GM10847 (cell line): ENCODE data around the gene TFAP2B.

Experiments
- POLR2A ChIP-seq: IDR thresholded peaks from 2 replicates; pipeline ENCODE4 v1.6.1; 2011; ENCODE audit not compliant: insufficient read length; ENCODE audit errors: extremely low read depth

TFAP2B gene

DNA sequence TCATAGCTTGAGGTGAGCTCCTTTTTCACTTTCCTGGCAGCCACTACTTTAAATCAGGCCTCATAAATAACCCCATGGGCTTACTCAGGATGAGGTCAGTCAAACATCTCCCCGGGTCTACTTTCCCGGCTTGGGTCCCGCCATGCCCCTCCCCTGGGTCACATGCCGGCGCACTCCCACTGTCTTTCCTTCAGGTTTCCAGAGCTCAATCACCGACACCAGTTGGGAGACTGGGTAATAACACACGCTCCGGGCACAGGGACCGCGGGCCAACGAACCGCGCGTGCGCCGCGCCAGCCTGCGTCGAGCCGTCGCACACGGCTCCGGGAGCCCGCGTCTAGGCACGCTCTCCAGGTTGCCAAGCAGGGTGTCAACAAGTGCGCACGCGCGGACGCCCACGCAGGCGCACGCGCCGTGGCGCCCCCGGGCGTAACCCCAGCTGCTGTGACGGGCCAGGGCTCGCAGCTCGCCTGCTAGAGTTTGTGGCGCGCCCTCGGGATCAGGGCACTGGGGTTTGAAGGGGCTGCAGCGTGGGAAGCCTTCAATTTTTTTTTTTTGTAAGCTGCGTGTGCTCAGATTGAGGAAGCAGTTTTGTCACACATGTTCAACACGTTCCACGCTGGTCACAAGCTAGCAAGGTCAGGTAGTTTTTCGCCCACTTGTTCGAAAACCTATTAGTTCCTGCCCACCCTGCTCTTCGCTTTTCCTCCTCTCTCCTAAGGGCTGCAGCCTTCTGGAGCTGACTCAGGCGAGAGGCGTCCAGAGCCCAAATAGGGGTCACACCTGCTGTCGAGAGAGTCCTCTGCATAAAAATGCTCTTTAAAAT lies 31.8 kb downstream of the TFAP2B start:
- TF ChIP-seq POLR2A, result no peak

DNA sequence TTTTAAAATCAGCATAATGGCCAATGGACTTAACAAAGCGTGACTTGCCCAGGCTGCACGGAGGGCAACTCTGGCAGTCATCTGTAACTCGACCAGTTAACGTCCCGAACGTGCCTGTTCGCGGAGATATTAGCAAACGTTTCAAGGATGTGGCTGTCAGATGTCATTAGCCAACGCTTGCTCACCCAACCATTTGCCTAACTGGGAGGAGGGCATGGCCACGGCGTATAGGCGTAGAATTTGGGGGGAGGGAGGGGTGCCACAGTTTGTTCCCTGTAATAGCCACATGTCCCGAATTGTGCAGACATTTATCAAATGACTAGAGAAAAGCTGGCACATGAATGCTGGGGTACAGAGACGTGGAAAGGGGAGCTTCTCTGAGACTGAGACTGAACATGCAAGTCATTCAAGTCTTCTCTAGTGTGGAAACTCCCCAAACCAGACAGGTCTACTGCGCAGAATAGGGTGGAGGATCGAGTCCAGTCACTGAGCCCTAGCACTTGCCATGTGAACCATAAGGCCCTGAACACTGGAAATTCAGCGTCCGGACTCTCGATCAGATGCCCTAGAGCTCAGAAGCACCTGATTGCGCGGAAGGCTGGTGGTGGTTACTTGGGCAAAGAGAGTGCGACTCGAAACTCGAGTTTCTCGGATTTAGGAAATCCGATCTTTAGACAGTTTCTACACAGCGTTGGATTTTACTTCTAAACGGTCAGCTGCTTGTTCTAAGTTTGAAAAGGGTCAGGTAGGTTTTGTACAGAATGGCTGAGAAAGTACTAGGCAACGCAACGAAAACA lies 32.6 kb downstream of the TFAP2B start:
- TF ChIP-seq POLR2A, result no peak

DNA sequence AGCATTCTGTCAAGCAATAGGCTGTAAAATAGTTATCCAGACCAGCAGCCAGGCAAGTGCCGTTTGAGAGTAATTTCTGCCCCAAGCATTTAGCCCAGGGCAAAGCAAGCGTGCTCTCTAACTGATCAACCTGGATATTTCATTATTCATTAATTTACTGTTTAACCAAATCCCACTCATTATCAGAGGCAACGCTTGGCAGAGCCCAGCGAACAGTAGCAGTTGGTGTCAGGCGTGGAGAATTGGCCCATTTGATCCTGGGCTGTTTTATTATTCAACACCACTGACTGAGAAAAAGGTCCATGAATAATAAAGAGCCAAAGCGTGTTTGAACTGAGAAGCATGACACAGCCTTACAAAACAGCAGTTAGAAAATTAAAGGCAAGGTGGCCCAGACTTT lies 35.3 kb downstream of the TFAP2B start:
- TF ChIP-seq POLR2A, result no peak

DNA sequence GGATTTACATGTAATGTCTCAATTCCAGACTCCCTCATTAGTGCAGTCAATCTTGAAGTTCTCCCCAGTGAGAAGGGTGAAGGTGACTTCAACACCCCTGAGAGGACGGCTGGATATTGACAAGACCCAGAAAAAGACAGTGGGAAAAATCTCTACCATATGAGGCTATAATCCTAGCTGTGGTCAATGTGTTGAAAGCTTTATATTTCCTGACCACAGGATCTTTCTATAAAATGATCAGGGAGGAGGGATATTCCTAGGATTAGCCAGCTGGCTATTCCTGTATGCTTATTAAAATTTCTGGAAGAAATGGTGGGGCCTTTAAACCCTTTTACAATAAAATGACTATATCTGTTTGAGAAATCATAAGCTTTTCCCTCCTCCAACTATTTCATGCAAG lies 43.0 kb downstream of the TFAP2B start:
- no peak for TF ChIP-seq POLR2A

DNA sequence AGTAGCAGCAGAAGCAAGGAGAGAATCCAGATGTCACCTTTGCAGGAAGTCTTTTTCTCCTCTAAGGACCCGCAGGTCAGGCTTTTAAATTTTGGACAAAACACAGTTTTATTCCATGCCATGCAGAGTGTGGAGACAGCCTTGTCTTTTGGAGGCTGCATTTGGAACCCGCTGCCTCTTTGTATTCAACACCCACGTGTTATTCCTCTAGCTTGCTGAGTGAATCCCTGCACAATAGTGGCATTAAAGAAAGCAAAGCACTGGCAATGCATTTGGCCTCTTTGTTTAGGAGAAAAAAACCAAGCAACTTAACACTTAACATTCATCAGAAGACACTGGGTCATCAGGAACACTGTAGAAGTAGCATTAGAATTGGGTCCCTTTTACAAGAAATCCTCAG lies 43.5 kb downstream of the TFAP2B start:
- TF ChIP-seq POLR2A, result no peak

DNA sequence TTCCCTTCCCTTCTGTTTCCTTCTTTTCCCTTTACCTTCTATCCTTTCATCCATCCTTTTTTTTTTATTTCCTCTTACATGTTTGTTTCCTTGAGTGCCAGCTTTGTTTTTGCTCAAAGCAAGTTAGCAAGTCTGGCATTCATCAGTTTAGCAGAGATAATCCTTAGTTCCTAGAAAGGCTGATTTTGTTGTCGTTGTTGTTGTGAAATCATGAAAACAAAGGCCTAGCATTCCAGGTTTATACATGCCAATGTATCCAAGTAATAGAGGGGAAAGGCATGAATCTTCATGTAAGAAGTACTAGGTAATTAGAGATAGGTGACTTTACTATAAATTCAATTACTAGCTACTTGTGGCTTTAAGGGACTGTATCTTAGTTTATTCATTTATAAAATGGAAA lies 45.9 kb downstream of the TFAP2B start:
- no peak for TF ChIP-seq POLR2A

DNA sequence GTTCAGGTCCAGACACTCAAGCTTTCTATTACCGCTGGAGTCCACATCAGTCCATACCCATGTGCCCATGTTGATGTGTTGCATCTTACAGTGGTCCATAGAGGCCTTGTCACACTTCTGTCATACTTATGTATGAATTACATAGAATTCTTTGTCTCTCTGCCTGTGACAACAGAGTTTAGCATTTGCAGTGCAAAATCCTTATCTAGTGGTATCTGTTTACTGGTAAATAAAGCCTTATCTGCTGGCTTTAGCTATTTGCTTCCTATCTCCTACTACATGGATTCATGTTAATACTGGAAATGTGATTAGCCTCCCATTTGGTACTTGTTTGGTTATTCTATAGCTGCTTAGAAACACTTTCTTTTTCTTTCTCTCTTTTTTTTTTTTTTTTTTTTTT lies 49.8 kb downstream of the TFAP2B start:
- no peak for TF ChIP-seq POLR2A

DNA sequence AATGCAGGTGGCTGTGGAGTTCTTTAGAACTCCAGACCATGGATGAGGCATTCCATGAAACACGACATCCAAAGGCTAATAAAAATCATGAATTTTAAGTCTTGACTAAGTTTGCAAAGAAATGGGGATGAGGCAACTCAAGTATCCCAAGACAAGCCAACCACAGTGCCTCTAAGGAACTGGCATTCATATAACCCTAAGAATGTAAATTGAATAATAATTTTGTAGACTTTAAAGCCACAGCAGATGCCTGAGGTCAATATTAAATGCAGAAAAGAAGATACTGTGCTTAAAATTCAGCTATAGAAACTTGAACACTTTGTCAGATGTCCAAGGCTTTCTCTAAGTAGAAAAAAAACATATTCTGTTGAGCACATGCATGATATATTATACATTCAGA lies 54.5 kb downstream of the TFAP2B start:
- no peak for TF ChIP-seq POLR2A

DNA sequence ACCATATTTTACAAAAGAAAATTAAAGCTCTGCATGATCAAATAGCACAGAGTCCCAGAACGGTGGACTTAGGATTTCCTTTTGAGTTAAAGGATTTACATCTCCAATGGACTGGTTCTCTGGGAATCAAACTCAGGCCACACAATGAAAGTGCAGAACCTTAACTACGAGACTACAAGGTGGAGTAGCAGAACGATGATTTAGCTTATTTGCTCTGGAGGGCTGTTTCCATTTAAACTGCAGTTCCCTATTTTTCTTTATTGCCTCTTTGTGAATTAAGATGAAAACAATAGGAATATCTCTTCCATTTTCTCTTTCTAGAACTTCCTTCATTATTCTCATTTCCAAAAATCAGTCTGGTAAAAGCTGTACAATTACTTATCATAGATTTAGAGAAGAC lies 65.7 kb downstream of the TFAP2B start:
- no peak for TF ChIP-seq POLR2A

DNA sequence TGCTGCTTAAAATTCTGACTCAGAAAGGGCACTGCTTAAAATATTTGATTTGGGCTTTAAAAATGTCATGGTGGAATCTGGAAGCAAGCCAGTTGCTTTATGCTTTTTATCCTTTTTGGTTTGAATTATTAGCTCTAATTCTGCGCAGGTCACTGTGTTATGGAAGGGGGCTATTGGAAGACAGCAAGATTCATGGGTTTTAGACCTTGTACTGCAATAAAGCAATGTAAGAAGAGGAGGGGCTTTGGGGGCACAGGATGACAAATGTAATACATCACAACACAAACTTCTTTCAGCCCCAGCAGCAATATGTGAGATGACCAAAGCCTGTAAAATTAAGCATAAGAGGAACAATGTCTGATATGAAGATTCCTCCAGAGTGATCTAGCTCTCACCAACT lies 68.4 kb downstream of the TFAP2B start:
- no peak for TF ChIP-seq POLR2A

DNA sequence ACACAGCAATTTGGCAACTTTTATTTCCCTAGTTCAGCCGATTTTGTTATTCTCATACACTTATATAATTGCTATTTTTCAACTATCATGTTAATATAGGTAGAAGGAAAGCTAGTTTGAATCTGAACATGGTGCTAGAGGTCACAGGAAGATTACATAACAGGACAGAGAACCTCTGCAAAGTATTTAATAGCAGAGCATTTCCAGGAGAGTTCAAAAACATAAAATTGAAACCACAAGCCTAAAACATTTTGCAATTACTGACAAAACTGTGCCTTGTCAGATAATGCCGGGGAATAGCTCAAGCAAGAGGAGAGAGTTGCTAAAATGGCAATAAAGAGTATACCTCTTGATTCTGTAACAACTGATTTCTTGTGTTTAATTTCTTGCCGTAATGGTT lies 70.8 kb downstream of the TFAP2B start:
- TF ChIP-seq POLR2A, result no peak

DNA sequence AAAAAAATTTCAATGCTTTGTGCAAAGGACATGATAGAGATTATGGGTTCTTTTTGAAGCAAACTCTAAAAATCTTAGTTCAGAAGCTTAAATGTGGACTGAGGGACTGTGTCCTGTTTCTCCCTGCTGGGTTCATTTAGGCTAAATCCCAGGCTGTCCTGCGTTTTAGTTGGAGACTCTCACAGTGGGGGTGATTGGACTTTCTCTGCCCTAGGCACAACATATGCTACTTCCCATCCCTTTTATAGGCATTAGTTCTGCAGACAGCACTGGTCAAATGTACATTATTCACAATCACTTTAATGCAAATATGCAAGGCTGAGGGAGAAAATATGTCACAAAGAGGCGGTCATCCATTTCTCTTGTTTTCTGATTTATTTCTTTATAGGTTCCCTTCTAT lies 71.3 kb downstream of the TFAP2B start:
- no peak for TF ChIP-seq POLR2A

DNA sequence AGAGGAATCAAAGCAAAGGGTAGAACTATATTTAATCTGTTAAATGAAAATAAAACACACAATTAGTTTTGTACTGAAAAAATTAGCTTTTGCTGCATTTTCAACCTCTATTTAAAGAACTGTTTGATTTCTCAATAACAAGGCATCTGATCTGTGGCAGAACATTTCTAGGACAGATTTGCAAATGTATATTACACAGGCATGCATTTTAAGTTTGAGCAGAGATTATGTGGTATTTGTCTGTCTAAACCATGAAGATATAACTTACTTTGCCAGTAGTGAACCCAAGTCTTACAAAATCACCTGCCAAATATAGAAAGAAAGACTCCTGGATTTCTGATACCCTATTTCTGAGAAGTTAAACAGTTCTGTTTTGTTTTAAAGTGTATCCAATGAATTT lies 71.9 kb downstream of the TFAP2B start:
- TF ChIP-seq POLR2A, result no peak

DNA sequence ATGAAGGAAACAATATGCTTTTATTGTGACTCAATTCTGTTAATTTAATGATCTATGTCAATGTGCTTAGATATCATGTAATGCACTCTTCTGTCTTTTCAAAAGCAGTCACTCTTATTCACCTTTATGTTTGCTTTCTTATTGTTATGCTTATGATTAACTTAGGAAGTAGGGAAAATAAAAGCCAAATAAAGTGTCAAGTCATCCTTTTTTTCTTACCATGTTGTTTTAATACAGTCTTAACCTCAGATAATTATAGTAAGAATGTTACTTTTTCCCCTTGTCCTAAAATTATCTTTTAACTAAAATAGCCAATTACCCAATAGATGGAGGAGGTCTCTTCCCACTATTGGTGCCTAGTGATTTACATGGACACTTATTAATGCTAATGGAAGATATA lies 72.6 kb downstream of the TFAP2B start:
- TF ChIP-seq POLR2A, result no peak
